Measurements from ENCODE around the gene NKAIN2.

The NKAIN2 gene

DNA sequence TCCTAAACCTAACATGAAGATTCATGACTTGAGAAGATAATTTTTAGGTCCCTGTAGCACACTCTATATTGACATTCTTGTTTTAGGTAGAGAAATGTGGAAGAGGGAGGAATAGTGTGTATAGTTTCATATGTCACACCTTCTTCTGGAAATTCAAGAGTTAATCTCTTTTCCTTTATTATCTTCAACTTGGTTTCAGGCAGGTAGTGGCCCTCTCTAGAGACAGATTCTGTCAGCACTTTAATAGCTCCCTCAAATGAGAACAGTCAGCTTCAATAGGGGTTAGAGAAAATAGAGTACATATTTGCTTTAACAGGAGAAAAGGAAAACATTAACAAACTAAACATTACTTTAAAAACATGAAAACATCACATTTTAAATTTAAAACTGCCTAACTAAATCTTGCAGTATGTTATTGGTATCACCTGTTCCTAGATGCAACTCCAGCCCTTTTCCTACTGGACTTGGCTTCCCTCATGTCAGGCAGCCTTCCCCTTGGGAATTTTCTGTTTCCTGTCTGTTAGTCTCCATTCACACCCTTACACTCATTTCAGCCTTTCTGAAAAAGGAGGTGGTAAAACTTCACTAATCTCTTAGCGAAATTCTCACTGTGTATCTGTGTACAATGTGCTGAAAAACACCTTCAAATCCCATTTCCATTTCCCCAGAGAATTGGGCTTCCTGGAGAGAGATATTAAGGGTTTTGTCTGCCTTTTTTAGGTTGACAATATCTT, 966.3 kb downstream of the NKAIN2 start:
- no peak overlapping the region for H3K18ac ChIP-seq (ENCODE audit: low read length)
- no peak overlapping the region for H4K8ac ChIP-seq (ENCODE audit: low read depth, low read length)
- H2BK120ac ChIP-seq (ENCODE audit: low read depth, low read length): no peak overlapping the region
- no peak overlapping the region for H3K23ac ChIP-seq (ENCODE audit: low read depth, low read length, poor library complexity)
- peaks cover 3 to 8% of the 10 kb centered on the region in 2 donors for H3K4me1 ChIP-seq (ENCODE audit: control insufficient read depth in 2 of 2, insufficient read depth in 1 of 2, low read depth in 1 of 2, low read length in 2 of 2)
- H2BK15ac ChIP-seq (ENCODE audit: low read length): no peak overlapping the region
- H2AK5ac ChIP-seq (ENCODE audit: low read depth, low read length): no peak overlapping the region
- no peaks in the 10 kb centered on the region for H3K27me3 ChIP-seq (ENCODE audit: control insufficient read depth in 3 of 3, insufficient read depth in 3 of 3, low read depth in 1 of 3, low read length in 3 of 3)
- no peak overlapping the region for H2BK12ac ChIP-seq (ENCODE audit: low read length)
- no peak overlapping the region for H2BK5ac ChIP-seq (ENCODE audit: low read length)
- no peak for DNase-seq (ENCODE audit: low spot score)
- no peaks in the 10 kb centered on the region for H3K36me3 ChIP-seq (replicated peaks in 1 of 2; ENCODE audit: control insufficient read depth in 2 of 2, insufficient read depth in 2 of 2, low read length in 2 of 2)
- WGBS, 2 donors (ENCODE audit: extremely low coverage in 2 of 2, insufficient read length in 2 of 2, insufficient replicate concordance in 1 of 2): no CpG with 5 or more reads among the region's 1 CpG
- no peak overlapping the region for H3K14ac ChIP-seq (ENCODE audit: low read length)
- no peak overlapping the region for H3K4ac ChIP-seq (ENCODE audit: low read length)
- no peak overlapping the region for H2AFZ ChIP-seq (ENCODE audit: low read length)
- H3K9ac ChIP-seq (ENCODE audit: low read depth, low read length, poor library complexity): no peak overlapping the region
- H4K91ac ChIP-seq (ENCODE audit: low read depth, low read length, poor library complexity): no peak overlapping the region
- H3K4me2 ChIP-seq (ENCODE audit: insufficient read depth, low read length, poor library complexity, severe bottlenecking): no peak overlapping the region
- no peak overlapping the region for H3K27ac ChIP-seq (replicated peaks; ENCODE audit: low read length)
- no peaks in the 10 kb centered on the region for H3K9me3 ChIP-seq (replicated peaks in 1 of 2; ENCODE audit: control insufficient read depth in 2 of 2, insufficient read depth in 1 of 2, low read depth in 1 of 2, low read length in 2 of 2)
- no peaks in the 10 kb centered on the region for H3K79me1 ChIP-seq (ENCODE audit: low read depth, low read length)
- no peak overlapping the region for H3K4me3 ChIP-seq (ENCODE audit: low read length in 2 of 2)

DNA sequence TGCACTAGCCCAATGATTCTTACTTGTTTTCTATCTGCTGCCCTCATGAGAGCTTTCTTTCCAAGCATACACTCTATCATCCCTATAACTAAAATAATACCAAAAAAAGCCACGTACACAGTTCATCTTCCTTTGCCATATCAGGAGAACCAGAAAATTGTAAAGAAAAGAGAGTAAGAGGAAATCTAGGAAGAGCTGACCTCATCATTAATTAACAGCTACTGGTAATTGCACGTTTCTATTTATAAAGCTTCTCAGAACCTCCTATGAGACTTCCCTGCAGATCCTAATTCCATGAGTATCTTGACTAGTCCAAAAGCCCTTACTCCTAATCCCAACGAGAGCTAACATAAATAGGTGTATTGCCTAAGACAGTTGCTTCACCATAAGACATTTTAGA, 967.1 kb downstream of the NKAIN2 start:
- Histone ChIP-seq H3K4me1 (ENCODE audit: control insufficient read depth in 2 of 2, insufficient read depth in 1 of 2, low read depth in 1 of 2, low read length in 2 of 2) (peaks cover 3 to 5% of the 10 kb centered on the region in 2 donors), H3K14ac (ENCODE audit: low read length) (no peak overlapping the region), H2BK15ac (ENCODE audit: low read length) (no peak overlapping the region), H2BK12ac (ENCODE audit: low read length) (no peak overlapping the region), H4K91ac (ENCODE audit: low read depth, low read length, poor library complexity) (no peak overlapping the region), H3K23ac (ENCODE audit: low read depth, low read length, poor library complexity) (no peak overlapping the region), H3K27ac (replicated peaks; ENCODE audit: low read length) (no peak overlapping the region), H2BK5ac (ENCODE audit: low read length) (no peak overlapping the region), H3K36me3 (replicated peaks in 1 of 2; ENCODE audit: control insufficient read depth in 2 of 2, insufficient read depth in 2 of 2, low read length in 2 of 2) (no peaks in the 10 kb centered on the region), H3K79me1 (ENCODE audit: low read depth, low read length) (no peaks in the 10 kb centered on the region), H3K18ac (ENCODE audit: low read length) (no peak overlapping the region), H3K9me3 (replicated peaks in 1 of 2; ENCODE audit: control insufficient read depth in 2 of 2, insufficient read depth in 1 of 2, low read depth in 1 of 2, low read length in 2 of 2) (no peaks in the 10 kb centered on the region), H3K4ac (ENCODE audit: low read length) (no peak overlapping the region), H3K9ac (ENCODE audit: low read depth, low read length, poor library complexity) (no peak overlapping the region), H2AFZ (ENCODE audit: low read length) (no peak overlapping the region), H3K27me3 (ENCODE audit: control insufficient read depth in 3 of 3, insufficient read depth in 3 of 3, low read depth in 1 of 3, low read length in 3 of 3) (no peaks in the 10 kb centered on the region), H2BK120ac (ENCODE audit: low read depth, low read length) (no peak overlapping the region), H4K8ac (ENCODE audit: low read depth, low read length) (no peak overlapping the region), H2AK5ac (ENCODE audit: low read depth, low read length) (no peak overlapping the region), H3K4me3 (ENCODE audit: low read length in 2 of 2) (no peak overlapping the region), H3K4me2 (ENCODE audit: insufficient read depth, low read length, poor library complexity, severe bottlenecking) (no peak overlapping the region)
- DNase-seq (ENCODE audit: low spot score): no peak
- 100% methylated on average over 1 of the region's 3 CpGs; no CpG with 5 or more reads in 1 of the 2 donors for WGBS, 2 donors (ENCODE audit: extremely low coverage in 2 of 2, insufficient read length in 2 of 2, insufficient replicate concordance in 1 of 2)

GRCh38 chr6:124772733-124773319, 969.2 kb downstream of the NKAIN2 start:
- no peak overlapping the region for H3K4me2 ChIP-seq (ENCODE audit: insufficient read depth, low read length, poor library complexity, severe bottlenecking)
- no peak overlapping the region for H3K4me3 ChIP-seq (ENCODE audit: low read length in 2 of 2)
- no peak overlapping the region for H2BK120ac ChIP-seq (ENCODE audit: low read depth, low read length)
- H3K14ac ChIP-seq (ENCODE audit: low read length): no peak overlapping the region
- no peak overlapping the region for H2BK5ac ChIP-seq (ENCODE audit: low read length)
- no peak overlapping the region for H2BK15ac ChIP-seq (ENCODE audit: low read length)
- no peak overlapping the region for H2AK5ac ChIP-seq (ENCODE audit: low read depth, low read length)
- H4K91ac ChIP-seq (ENCODE audit: low read depth, low read length, poor library complexity): no peak overlapping the region
- no peaks in the 10 kb centered on the region for H3K79me1 ChIP-seq (ENCODE audit: low read depth, low read length)
- peaks cover 3 to 5% of the 10 kb centered on the region in 2 donors for H3K4me1 ChIP-seq (ENCODE audit: control insufficient read depth in 2 of 2, insufficient read depth in 1 of 2, low read depth in 1 of 2, low read length in 2 of 2)
- no peak overlapping the region for H3K18ac ChIP-seq (ENCODE audit: low read length)
- no CpG with 5 or more reads among the region's 3 CpGs for WGBS, 2 donors (ENCODE audit: extremely low coverage in 2 of 2, insufficient read length in 2 of 2, insufficient replicate concordance in 1 of 2)
- no peak overlapping the region for H2BK12ac ChIP-seq (ENCODE audit: low read length)
- no peak overlapping the region for H3K23ac ChIP-seq (ENCODE audit: low read depth, low read length, poor library complexity)
- no peak overlapping the region for H3K9ac ChIP-seq (ENCODE audit: low read depth, low read length, poor library complexity)
- H3K36me3 ChIP-seq (replicated peaks in 1 of 2; ENCODE audit: control insufficient read depth in 2 of 2, insufficient read depth in 2 of 2, low read length in 2 of 2): no peaks in the 10 kb centered on the region
- H2AFZ ChIP-seq (ENCODE audit: low read length): no peak overlapping the region
- H3K27me3 ChIP-seq (ENCODE audit: control insufficient read depth in 3 of 3, insufficient read depth in 3 of 3, low read depth in 1 of 3, low read length in 3 of 3): no peaks in the 10 kb centered on the region
- H3K4ac ChIP-seq (ENCODE audit: low read length): no peak overlapping the region
- no peak overlapping the region for H3K27ac ChIP-seq (replicated peaks; ENCODE audit: low read length)
- no peak overlapping the region for H4K8ac ChIP-seq (ENCODE audit: low read depth, low read length)
- no peak for DNase-seq (ENCODE audit: low spot score)
- H3K9me3 ChIP-seq (replicated peaks in 1 of 2; ENCODE audit: control insufficient read depth in 2 of 2, insufficient read depth in 1 of 2, low read depth in 1 of 2, low read length in 2 of 2): no peaks in the 10 kb centered on the region

DNA sequence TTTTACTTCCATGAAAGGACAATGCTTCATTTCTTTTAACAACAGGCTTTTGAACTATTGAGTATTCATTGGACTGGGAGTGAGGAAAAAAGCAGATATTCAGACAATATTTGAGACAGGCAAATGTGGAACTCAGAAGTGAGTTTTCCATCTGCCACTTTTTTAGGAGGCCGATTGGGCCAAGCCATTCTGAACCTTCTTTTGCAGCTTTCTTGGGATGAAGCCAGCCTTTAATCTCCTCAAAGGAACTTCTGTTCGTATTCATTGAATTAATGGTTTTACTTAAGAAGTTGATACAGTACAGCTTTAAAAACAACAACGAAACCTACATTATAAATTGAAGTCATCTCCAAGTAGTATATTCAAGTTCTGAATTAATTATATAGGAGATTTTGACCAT, 971.5 kb downstream of the NKAIN2 start:
- no peak overlapping the region for H2BK120ac ChIP-seq (ENCODE audit: low read depth, low read length)
- no peak overlapping the region for H3K14ac ChIP-seq (ENCODE audit: low read length)
- no peak overlapping the region for H2AK5ac ChIP-seq (ENCODE audit: low read depth, low read length)
- no peak overlapping the region for H3K27ac ChIP-seq (replicated peaks; ENCODE audit: low read length)
- no peak overlapping the region for H2BK5ac ChIP-seq (ENCODE audit: low read length)
- no CpG with 5 or more reads among the region's 3 CpGs for whole genome bisulfite sequencing, 2 donors (ENCODE audit: extremely low coverage in 2 of 2, insufficient read length in 2 of 2, insufficient replicate concordance in 1 of 2)
- H3K79me1 ChIP-seq (ENCODE audit: low read depth, low read length): no peaks in the 10 kb centered on the region
- no peak overlapping the region for H3K4me3 ChIP-seq (ENCODE audit: low read length in 2 of 2)
- no peaks in the 10 kb centered on the region for H3K36me3 ChIP-seq (replicated peaks in 1 of 2; ENCODE audit: control insufficient read depth in 2 of 2, insufficient read depth in 2 of 2, low read length in 2 of 2)
- peaks cover 0 to 2% of the 10 kb centered on the region in 2 donors for H3K4me1 ChIP-seq (ENCODE audit: control insufficient read depth in 2 of 2, insufficient read depth in 1 of 2, low read depth in 1 of 2, low read length in 2 of 2)
- no peak for DNase-seq (ENCODE audit: low spot score)
- H3K23ac ChIP-seq (ENCODE audit: low read depth, low read length, poor library complexity): no peak overlapping the region
- H2BK15ac ChIP-seq (ENCODE audit: low read length): no peak overlapping the region
- no peak overlapping the region for H2AFZ ChIP-seq (ENCODE audit: low read length)
- no peak overlapping the region for H3K9ac ChIP-seq (ENCODE audit: low read depth, low read length, poor library complexity)
- no peak overlapping the region for H2BK12ac ChIP-seq (ENCODE audit: low read length)
- no peak overlapping the region for H4K91ac ChIP-seq (ENCODE audit: low read depth, low read length, poor library complexity)
- H3K9me3 ChIP-seq (replicated peaks in 1 of 2; ENCODE audit: control insufficient read depth in 2 of 2, insufficient read depth in 1 of 2, low read depth in 1 of 2, low read length in 2 of 2): no peaks in the 10 kb centered on the region
- H4K8ac ChIP-seq (ENCODE audit: low read depth, low read length): no peak overlapping the region
- no peak overlapping the region for H3K4ac ChIP-seq (ENCODE audit: low read length)
- no peak overlapping the region for H3K18ac ChIP-seq (ENCODE audit: low read length)
- no peak overlapping the region for H3K4me2 ChIP-seq (ENCODE audit: insufficient read depth, low read length, poor library complexity, severe bottlenecking)
- no peaks in the 10 kb centered on the region for H3K27me3 ChIP-seq (ENCODE audit: control insufficient read depth in 3 of 3, insufficient read depth in 3 of 3, low read depth in 1 of 3, low read length in 3 of 3)
